Hematopoietic multipotent progenitor cell treated with erythropoietin and hydrocortisone succinate and interleukin-3 and kit ligand, for 8 days (in vitro differentiated cells): ENCODE results near the gene FBF1.
A peak's percentile ranks its signal among the peaks of the same experiment; 100 is the strongest.

Experiments
- DNase-seq: peaks from one replicate; pipeline ENCODE4 v3.0.0-alpha.2; 2015

FBF1 gene

DNA sequence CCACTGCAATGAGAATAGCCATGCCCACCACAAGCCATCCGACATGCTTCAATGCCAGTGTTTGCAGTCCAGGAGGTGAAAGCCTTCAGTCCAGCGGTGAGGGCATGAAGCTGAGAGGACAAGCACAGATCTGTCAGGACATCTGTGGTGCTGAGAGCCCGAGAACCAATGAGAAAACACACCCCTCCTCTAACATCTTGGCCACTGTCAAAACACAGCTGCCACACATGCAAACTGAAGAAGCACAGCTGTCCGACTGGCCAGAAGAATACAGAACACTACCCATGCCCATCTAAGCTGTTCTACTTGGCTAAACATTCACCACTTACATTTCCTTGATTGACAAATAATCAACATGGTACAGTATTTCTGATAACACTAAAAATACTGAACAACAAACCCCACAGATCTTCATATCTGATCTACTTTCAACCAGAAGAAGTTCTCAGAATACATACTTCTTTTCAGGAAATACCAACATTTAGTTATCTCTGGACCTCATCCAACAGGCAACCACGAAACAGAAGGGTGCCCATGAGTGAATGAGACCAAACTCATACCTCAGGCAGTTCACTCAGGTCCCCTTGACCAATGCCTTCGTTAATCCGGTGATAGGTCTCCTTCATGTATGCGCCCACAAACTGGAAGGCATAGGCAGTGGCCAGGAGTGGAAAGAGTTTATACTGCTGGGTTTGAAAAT lies 10.2 kb upstream of the FBF1 start:
- peak; percentile 97 for DNase-seq

DNA sequence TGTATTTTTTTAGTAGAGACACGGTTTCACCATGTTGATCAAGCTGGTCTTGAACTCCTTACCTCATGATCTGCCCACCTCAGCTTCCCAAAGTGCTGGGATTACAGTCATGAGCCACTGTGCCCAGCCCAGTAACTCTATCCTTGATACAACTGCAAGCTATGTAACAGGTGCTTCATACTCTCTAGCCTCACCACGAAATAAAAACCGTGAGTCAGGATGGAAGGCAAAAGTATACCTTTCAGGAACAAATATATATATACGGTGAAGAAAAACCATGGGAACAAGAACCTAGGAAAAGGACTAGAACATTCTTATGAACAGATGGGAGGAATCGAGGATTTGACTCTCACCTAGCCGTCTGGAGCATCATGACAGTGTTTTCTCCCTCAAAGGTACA lies 9.6 kb upstream of the FBF1 start:
- no peak for DNase-seq

DNA sequence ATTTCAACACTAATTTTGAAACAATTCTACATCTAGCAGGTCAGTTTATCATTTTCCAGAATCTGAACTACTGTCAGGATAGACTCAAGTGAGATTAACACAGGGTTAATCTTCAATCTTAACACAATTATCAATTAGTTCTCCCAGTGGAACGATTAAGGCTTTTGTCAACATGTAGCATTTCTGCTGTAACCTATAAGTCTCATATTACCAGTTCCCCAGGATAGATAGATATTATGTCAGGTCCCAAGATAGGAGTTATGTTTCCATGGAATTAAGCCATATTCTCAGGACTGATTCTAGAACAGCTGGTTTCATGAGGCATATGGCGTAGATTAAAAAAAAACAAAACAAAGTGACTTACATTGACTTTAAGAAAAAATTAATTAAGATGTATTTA lies 4.4 kb upstream of the FBF1 start:
- DNase-seq, result no peak

DNA sequence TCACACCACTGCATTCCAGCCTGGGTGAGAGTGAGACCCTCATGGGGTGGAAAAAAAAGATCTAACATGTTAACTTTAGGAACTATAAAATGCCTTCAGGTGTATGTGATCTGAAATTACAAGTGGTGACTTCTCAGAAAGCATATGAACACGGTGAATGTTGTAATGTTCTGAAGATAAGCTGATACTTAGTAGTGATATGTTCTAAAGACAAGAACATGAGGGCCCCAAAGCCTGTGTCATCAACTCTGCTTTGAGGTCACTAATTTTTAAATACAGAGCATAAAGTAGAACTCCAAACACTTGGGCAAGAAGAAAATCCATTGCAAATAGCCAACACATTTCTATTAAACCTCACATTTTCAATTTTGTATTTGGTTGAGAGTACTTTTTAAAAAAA lies 2.6 kb upstream of the FBF1 start:
- DNase-seq, result no peak

DNA sequence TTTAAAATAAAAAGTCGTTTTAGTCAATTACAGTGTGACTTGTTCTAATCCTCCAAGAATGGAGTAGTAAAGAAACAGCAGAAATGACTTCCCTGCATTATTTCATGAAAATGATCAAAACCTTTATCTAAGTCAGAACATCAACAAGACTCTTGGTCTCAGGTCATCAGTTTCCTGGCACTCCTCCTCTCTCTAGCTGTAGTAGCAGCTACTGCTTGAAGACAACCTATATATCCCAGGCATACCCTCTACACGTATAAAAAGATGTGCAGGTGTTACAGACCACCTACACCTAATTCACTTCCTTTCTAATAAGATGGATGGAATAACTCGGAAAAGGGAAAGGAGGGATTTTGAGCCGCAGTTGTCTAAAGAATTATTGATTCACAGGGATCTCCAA lies 1.6 kb upstream of the FBF1 start:
- DNase-seq, result no peak

- DNase-seq, result no peak
These were observed 589 bp upstream of the FBF1 start for GRCh38 chr17:75941442-75941819.

DNA sequence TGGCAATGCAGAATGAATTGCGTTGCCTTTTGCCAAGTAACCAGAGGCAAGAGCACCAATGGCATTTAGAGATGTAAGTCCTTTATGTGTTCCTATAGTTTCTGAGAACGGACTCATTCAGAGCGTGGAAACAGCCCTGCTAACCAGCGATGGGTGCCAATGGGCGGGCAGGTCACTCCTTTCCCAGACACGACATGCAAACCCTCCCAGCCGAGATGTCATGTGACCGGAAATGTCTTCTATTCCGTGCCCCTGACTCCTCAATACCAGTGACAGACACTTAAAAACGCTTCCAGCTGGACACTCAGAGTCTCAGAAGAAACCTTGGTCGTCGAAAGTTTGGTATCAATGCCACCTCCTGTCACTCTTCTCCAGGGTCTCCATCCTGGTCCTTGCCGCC lies 3.2 kb downstream of the FBF1 start:
- no peak for DNase-seq

GRCh38 chr17:75933808-75934207 lies 7.0 kb downstream of the FBF1 start:
- DNase-seq, result no peak

GRCh38 chr17:75932852-75933251 lies 8.0 kb downstream of the FBF1 start:
- no peak for DNase-seq

GRCh38 chr17:75931062-75931461 lies 9.8 kb downstream of the FBF1 start:
- no peak for DNase-seq

DNA sequence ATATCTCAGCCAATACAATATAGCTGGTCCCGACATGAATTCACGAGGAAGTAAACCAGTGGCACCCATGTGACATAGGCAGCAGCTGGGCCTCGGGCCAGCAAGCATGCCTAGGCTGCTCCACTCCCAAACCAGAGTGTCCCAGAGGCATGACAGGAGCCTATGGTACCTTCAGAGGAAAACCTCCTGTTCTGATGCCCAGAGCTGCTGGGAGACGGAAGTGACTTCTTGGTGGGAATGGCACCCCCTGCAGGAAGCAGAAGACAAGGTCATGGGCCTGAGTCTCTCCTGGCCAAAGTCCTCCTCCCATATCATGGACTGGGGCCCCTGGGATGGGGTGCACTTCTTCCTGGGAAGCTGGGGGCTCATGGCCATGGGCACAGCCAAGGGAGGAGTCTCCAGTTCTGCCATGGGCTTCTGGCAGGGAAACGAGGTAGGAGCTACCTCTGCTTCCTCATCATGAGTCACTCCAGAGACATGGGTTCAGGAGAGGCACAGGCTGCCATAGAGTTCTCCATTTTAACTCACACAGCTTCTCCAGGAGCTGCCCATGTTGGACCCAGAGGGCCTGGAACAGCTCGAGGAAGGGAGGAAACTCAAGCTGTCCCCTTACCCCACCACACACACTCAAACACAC lies 13.4 kb downstream of the FBF1 start:
- DNase-seq, result peak; percentile 47

- no peak for DNase-seq
These were observed 14.4 kb downstream of the FBF1 start for GRCh38 chr17:75926456-75926855.

DNA sequence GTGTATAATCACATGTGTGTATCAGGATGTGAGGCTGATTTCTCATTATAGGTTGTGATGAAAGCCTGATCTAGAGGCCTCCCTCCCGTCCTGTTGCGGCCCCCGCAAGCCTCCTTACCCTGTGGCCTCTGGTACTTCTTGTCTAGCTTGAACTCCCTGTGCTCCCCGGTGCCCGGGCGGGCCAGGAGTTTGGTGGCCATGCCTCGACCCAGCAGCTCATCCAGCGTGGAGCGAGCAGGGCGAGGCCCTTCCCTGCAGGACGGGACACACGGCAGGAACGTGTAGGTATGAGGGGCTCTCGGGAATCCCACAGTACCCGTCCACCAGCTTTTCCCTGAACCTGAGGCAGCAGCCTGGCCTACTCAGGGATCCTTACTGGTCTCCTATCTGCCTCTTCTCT lies 14.9 kb downstream of the FBF1 start:
- no peak for DNase-seq

- DNase-seq, result no peak
These were observed 15.7 kb downstream of the FBF1 start for GRCh38 chr17:75925103-75925502.

DNA sequence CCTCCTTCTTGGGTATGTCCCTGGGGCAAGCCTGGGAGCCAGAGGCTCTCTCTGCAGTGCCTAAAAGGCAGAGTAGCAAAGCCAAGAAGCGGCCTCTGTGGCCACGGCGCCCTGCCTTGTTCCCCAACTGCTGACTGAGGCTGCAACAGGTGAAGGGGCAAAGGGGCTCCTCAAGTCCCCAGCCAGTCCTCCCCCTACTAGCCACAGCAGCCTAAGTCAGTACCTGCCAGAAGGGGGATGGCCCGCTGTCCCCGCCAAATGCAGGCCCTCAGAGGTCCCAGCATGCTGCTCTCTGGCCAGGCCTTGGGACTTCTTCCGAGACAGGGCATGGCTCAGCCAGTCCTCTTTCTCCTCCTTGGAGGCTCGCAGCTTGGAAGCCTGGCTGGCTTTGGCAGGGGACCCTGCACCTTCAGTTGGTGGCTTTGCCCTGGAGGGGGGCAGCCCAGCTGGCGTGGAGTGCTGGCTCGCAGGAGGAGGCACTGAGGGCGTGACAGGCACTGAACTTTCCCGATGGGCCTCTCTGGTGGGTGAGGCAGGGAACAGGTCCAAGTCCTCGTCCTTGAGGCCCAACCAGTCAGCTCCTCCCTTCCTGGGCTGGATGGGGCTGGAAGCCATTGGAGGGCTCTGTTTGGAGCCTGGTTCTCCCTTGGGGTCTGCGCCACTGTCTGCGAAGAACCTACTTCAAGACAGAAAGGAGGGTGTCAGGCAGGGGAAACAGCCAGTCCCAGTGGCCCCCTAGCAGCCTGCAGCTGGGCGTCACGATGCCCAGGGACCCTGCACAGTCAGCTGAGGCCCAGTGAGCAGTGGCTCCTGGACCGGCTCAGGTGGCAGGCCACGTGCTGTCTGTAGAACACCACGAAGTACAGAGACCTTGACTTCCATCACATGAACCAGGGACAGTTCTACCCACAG lies 17.6 kb downstream of the FBF1 start:
- no peak for DNase-seq

DNA sequence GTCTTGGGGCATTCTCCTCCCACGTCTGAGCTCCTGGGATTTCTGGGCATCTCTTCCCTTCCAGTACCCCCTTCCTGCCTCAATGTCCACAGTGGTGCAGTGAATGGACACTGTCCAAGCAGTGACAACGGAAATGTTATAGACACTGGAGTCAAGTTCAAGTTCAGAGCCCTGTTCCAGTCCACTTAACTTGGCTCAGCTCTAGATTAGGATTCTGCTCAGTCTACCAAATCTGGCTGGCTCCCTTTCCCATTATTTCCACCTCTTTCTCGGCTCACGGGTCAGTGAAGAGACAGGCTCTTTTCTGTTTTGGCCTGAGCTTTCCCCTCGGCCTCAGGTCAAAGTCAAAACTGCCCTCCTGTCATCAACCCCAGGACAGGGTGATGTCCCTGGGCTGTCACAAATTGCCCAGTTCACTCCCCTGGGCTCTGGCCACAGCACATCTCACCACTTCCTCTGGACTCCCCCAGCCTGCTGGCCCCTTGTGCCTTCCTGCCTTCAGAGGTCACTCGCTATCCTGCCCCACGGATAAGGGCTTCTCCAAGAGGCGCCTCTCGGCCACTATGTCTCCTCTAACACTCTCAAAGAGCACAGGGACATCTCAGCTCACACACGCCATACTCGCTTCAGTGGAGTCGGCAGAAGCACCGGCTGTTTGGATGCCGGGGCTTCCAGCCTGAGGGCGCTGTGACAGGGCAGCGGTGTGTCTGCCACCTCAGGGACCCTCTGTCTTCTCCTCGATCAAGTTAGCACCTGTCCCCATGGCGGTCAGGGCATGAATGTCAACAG lies 18.5 kb downstream of the FBF1 start:
- DNase-seq, result no peak

- no peak for DNase-seq
These were observed 19.2 kb downstream of the FBF1 start for GRCh38 chr17:75921596-75921995.

DNA sequence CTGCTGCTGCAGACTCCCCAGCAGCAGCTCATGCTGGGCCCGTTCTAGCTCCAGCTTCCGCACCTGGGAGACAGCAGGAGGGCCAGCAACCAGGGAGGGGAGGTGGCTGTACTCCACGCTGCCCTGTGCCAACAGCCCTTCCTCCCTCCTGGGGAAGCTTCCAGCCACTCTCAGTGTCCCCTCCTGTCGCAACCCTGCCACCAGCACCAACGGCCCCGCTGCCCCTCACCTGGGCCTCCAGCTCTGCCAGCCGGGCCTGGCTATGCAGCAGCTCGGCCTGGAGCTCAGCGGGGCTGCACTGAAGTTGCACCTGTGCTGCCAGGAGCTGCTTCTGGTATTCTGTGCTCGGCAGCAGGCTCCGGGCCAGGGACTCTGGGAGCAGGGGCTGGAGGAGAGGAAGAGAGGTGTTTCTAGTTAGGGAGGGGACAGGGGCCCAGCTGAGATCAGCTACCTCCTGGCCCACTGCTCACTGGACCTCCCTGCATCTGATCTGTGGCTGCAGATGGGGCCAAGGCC lies 20.7 kb downstream of the FBF1 start:
- no peak for DNase-seq

DNA sequence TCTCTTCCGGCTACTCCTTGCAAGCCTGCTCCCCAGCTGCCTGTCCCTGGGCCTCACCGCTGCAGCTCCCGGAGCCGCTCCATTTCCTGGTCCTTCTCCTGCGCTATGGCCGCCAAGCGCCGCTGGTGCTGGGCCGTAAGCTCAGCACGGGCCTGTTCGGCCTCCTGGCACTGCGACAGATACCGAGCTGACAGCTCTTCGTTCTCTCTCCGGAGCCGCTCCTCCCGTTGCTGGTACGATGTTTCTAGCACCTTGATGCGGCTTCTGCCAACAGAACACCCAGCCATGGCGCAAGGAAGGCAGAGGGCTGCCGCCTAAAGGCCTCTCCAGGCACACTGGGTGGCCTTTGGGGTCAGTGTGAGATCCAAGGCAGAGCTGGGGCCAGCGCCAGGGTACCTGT lies 21.2 kb downstream of the FBF1 start:
- no peak for DNase-seq

DNA sequence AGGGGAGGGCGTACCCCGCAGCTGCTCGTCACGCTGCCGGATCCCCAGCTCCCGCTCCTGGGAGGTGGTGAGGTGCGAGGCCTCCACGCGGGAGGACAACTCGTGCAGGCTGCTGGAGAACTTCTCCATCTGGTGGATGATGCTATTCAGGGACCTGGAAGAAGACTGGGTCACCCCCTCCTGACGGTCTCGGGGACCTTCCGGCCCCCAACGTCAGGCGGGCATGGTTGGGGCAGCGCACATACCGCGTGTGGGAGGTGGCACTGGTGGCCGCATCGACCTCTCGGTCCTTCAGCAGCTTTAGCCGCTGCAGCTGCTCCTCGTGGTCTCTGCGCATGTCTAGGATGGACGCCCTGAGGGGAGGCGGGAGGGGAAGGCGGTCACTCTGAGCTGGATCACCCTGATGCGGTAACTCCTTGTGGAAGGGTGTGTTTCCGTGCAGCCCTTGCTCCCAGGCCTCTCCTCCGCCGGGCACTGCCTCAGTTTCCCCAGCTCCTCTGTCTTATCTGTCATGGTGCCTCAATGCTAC lies 22.9 kb downstream of the FBF1 start:
- DNase-seq, result no peak

DNA sequence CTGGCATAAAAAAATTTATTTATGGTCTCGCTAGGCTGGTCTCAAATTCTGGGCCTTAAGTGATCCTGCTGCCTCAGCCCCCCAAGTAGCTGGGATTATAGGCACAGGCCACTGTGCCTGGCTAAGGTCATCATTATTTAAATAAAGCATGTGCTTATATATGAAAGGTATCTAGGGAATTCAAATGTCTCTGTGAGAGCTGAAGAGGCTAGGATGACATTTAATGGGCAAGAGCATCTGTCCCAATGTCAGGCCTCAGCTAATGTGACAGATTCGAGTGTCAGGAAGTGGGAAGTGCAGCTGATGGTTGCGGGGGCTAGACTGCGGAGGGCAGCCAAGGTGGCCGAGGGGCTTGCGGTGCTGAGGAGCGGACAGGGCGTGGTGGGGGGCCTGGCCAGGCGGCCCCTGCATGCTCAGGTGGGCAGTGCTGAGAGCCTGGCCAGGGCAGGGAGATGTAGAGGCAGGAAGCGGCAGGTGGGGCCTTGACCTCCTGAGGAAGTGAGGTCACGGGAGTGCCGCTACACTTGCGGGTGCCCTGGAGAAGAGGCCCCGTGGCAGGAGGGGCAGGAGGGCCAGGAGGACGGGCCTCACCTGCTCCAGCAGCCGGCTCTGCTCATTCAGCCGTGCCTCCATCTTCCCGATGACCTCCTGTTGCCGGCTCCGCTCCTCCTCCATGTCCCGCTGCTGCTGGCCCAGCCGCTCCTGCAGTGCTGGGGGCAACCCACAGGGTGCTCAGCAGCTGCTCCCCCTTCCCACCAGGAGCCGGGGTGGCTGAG lies 23.5 kb downstream of the FBF1 start:
- DNase-seq, result no peak

DNA sequence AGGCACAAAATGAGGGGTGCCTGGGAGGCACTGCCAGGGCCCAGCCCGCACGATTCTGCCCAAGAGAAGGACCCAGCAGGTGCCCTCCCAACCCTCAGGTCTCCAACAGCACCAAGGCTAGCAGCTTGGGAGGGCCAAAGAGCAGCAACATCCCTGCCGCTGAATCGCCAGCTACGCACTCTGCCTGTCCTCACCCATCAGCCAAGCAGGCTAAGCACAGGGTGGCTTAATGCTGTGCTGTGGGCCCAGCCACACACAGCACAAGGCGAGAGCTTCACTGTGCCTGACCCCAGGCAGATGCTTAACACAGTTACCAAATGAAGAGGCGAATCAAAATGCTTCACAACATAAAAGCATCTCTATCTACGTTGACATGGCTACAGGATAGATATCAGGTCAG lies 25.6 kb downstream of the FBF1 start:
- no peak for DNase-seq
